GM12878 (cell line): Measurements from ENCODE around the gene PLTP.

Source experiments
- CBX5 ChIP-seq: sonication (generic); IDR thresholded peaks from 2 replicates; pipeline ENCODE4 v1.6.1; 2016; ENCODE audit warnings: low read depth, moderate library complexity, mild to moderate bottlenecking, inconsistent platforms
- EZH2 ChIP-seq: IDR thresholded peaks from 2 replicates; pipeline ENCODE4 v1.6.1; 2012; ENCODE audit warnings: low read depth, mild to moderate bottlenecking, control low read depth, inconsistent platforms, low read length, borderline replicate concordance; ENCODE audit not compliant: control insufficient read depth
- NFXL1 ChIP-seq: fragments of 450-650 bp; IDR thresholded peaks from 2 replicates; pipeline ENCODE4 v1.6.1; 2017; ENCODE audit warnings: antibody characterized with exemption, mild to moderate bottlenecking, borderline replicate concordance
- ZZZ3 ChIP-seq: IDR thresholded peaks from 2 replicates; pipeline ENCODE4 v1.6.1; 2011; ENCODE audit warnings: low read depth; ENCODE audit not compliant: control insufficient read depth, insufficient read length
- TF ChIP-seq, protein P1 (sequence below): fragments of 450-650 bp; IDR thresholded peaks from 2 replicates; pipeline ENCODE4 v1.6.1; 2016; ENCODE audit warnings: mild to moderate bottlenecking
- TF ChIP-seq, protein P2 (sequence below): fragments of 450-650 bp; IDR thresholded peaks from 2 replicates; pipeline ENCODE4 v1.6.1; 2014; ENCODE audit warnings: mild to moderate bottlenecking
- TF ChIP-seq, protein P3 (sequence below): IDR thresholded peaks from 2 replicates; pipeline ENCODE4 v1.6.1; 2012; ENCODE audit warnings: low read length, inconsistent platforms

DNA sequence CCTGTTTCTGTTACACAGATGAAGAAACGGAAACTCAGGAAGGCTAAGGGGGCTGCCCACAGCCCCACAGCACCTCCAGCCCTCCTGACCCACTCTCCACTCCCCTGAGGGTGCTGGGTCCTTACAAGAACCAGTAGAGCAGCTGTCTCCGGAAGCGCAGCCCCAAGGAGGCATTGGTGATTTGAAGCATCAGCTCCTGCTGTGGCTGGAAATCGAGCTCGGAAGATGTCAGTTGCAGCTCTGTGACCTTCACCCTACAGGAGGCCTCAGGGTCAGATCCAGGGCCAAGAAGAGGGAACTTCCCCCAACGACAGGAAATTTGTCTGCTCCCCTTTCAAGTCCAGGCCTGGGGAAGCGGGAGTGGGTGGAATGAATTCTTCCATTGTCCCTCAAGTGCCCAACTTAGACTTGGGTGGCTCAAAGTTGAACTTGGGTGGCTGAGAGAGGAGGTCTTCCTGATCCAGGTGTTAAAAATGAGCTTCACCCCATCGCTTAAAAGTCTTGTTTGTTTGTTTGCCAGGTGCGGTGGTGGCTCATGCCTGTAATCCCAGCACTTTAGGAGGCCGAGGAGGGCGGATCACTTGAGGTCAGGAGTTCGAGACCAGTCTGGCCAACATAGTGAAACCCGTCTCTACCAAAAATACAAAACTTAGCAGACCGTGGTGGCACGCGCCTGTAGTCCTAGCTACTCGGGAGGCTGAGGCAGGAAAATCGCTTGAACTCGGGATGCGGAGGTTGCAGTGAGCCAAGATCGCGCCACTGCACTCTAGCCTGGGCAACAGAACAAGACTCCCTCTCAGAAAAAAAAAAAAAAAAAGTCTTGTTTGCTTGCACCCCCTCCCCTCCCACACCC, 1.9 kb downstream of the PLTP start:
- no peak for TF ChIP-seq EZH2
- TF ChIP-seq NFXL1, result no peak
- TF ChIP-seq, protein P1, sequence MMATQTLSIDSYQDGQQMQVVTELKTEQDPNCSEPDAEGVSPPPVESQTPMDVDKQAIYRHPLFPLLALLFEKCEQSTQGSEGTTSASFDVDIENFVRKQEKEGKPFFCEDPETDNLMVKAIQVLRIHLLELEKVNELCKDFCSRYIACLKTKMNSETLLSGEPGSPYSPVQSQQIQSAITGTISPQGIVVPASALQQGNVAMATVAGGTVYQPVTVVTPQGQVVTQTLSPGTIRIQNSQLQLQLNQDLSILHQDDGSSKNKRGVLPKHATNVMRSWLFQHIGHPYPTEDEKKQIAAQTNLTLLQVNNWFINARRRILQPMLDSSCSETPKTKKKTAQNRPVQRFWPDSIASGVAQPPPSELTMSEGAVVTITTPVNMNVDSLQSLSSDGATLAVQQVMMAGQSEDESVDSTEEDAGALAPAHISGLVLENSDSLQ, result no peak
- TF ChIP-seq, protein P2, sequence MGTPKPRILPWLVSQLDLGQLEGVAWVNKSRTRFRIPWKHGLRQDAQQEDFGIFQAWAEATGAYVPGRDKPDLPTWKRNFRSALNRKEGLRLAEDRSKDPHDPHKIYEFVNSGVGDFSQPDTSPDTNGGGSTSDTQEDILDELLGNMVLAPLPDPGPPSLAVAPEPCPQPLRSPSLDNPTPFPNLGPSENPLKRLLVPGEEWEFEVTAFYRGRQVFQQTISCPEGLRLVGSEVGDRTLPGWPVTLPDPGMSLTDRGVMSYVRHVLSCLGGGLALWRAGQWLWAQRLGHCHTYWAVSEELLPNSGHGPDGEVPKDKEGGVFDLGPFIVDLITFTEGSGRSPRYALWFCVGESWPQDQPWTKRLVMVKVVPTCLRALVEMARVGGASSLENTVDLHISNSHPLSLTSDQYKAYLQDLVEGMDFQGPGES, result no peak
- no peak for TF ChIP-seq ZZZ3
- TF ChIP-seq, protein P3, sequence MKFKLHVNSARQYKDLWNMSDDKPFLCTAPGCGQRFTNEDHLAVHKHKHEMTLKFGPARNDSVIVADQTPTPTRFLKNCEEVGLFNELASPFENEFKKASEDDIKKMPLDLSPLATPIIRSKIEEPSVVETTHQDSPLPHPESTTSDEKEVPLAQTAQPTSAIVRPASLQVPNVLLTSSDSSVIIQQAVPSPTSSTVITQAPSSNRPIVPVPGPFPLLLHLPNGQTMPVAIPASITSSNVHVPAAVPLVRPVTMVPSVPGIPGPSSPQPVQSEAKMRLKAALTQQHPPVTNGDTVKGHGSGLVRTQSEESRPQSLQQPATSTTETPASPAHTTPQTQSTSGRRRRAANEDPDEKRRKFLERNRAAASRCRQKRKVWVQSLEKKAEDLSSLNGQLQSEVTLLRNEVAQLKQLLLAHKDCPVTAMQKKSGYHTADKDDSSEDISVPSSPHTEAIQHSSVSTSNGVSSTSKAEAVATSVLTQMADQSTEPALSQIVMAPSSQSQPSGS, result no peak
- no peak for TF ChIP-seq CBX5
